Ectodermal cell (in vitro differentiated cells): ENCODE measurements around the gene PGM5.

Experiments used
- H3K27ac ChIP-seq: 2 replicates; pipeline ENCODE4 v1.7.0; 2013; ENCODE audit warnings: mild to moderate bottlenecking, low read depth, low read length; ENCODE audit not compliant: insufficient read depth, poor library complexity, severe bottlenecking
- H3K27me3 ChIP-seq: 2 replicates; pipeline ENCODE4 v1.7.0; 2013; ENCODE audit warnings: mild to moderate bottlenecking, low read length; ENCODE audit not compliant: insufficient read depth, control insufficient read depth, poor library complexity, severe bottlenecking
- H3K36me3 ChIP-seq: one replicate; pipeline ENCODE4 v1.7.0; 2013; ENCODE audit warnings: low read length; ENCODE audit not compliant: control insufficient read depth, insufficient read depth
- H3K4me1 ChIP-seq: one replicate; pipeline ENCODE4 v1.7.0; 2013; ENCODE audit warnings: low read length; ENCODE audit not compliant: control insufficient read depth, insufficient read depth
- H3K4me3 ChIP-seq: 2 replicates; pipeline ENCODE4 v1.7.0; 2013; ENCODE audit warnings: low read depth, low read length, control low read depth; ENCODE audit not compliant: insufficient read depth
- H3K9me3 ChIP-seq: 2 replicates; pipeline ENCODE4 v1.7.0; 2013; ENCODE audit warnings: mild to moderate bottlenecking, low read length, moderate library complexity; ENCODE audit not compliant: control insufficient read depth
- WGBS, 2 experiments: methylation state at CpG; one replicate each; pipeline ENCODE4 v1.1.7; 2013; ENCODE audit warnings: missing lambda C conversion rate in 2 of 2; 5-methylcytosine and 5-hydroxymethylcytosine counted together

PGM5 gene

DNA sequence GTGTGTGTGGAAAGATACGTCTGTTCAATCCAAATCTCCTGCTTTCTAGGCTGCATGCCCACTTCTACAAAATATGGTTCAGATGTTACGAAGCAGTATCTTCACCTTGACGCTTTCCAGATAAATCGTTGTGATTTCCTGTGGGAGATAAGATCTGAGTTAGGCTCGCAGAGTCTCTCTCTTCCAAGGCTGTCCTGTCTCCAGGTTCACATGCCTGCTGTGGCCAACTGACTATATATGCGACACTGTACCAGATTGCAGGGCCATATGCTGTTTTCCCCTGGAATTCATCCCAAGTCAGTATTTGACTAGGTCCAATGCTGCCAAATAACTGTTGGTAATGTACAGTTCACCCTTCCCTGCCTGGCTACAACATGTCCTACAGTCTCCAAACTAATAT, 136.4 kb downstream of the PGM5 start:
- Histone ChIP-seq H3K9me3 (no peaks in the 10 kb centered on the region), H3K27ac (no peak overlapping the region), H3K36me3 (no peaks in the 10 kb centered on the region), H3K4me1 (no peaks in the 10 kb centered on the region), H3K27me3 (peaks cover 76% of the 10 kb centered on the region), H3K4me3 (no peak overlapping the region)
- 82 to 90% methylated on average over 6 of the region's 6 CpGs for WGBS, 2 experiments

DNA sequence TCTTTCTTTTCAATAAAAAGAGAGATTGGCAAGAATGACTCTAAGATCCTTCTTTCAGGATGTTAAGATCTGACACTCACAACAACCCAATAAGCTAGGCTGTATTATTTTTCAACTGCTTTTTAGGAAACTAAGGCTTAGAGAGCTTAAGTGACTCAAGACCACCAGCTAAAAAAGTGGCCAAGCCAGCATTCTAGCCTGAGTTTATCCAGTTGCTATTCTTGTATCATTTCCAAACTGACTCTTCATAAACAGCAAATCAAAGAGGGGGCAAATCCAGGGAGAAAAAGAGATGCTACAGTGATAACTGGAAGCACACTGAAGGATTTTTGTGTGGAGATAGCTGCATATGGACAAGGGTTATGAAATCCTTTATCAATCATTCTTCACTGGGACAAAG, 137.1 kb downstream of the PGM5 start:
- H3K27ac ChIP-seq, result no peak overlapping the region
- peaks cover 81% of the 10 kb centered on the region for H3K27me3 ChIP-seq
- no peaks in the 10 kb centered on the region for H3K4me1 ChIP-seq
- no peaks in the 10 kb centered on the region for H3K36me3 ChIP-seq
- H3K4me3 ChIP-seq, result no peak overlapping the region
- no peaks in the 10 kb centered on the region for H3K9me3 ChIP-seq

DNA sequence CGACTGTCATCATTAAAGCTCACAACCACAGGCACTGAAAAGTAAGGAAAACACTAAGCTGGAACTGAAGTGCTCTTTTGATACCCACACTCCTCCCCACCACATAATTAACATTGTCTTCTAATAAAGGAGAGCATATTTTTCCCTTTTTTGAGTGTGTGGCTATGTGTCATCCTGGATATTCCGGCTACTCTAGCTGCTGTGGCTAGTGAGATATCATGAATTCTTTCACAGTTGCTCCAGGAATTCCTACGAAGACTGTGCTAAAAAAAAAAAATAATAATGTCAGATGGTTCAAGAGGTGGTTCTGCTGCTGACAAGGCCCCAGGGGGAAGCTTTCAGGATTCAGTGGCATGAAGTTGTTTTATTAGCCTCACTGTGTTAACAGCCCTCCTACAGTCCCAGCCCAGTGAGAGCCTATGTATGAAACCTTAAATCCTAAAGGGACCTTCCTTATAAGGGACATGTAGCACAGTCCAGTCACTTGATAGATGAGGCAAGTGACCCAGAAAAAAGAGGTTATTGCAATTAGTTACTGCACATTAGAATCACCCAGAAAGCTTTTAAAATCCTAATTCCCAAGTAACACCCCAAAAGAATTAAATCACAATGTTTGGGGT, 137.7 kb downstream of the PGM5 start:
- H3K27ac ChIP-seq, result no peak overlapping the region
- H3K9me3 ChIP-seq, result no peaks in the 10 kb centered on the region
- no peaks in the 10 kb centered on the region for H3K36me3 ChIP-seq
- no peak overlapping the region for H3K4me3 ChIP-seq
- WGBS, 2 experiments, result 68 to 80% methylated on average over 3 of the region's 3 CpGs
- no peaks in the 10 kb centered on the region for H3K4me1 ChIP-seq
- peaks cover 86% of the 10 kb centered on the region for H3K27me3 ChIP-seq

DNA sequence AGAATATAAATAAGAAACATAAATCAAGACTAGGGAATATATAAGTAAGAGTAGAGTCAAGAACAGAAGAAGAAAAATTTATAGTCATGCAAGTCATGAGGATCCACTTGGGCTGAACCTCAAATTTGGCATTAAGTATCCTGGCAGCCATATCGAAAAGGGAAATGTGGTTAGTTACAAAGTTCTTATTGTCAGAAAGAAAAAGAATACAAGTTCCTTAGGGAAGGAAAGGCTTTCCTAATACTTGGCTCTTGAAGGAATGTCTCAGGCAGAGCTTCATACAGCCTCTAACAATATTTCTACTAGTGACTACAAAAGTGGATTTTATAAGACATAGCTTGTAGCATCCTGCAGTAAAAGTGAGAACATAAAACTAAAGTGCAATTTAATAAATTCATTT, 138.8 kb downstream of the PGM5 start:
- no peak overlapping the region for H3K4me3 ChIP-seq
- WGBS, 2 experiments, result 78 to 100% methylated on average over 1 of the region's 1 CpG
- H3K27ac ChIP-seq, result no peak overlapping the region
- no peaks in the 10 kb centered on the region for H3K36me3 ChIP-seq
- H3K9me3 ChIP-seq, result no peaks in the 10 kb centered on the region
- H3K27me3 ChIP-seq, result peaks cover 98% of the 10 kb centered on the region
- no peaks in the 10 kb centered on the region for H3K4me1 ChIP-seq

DNA sequence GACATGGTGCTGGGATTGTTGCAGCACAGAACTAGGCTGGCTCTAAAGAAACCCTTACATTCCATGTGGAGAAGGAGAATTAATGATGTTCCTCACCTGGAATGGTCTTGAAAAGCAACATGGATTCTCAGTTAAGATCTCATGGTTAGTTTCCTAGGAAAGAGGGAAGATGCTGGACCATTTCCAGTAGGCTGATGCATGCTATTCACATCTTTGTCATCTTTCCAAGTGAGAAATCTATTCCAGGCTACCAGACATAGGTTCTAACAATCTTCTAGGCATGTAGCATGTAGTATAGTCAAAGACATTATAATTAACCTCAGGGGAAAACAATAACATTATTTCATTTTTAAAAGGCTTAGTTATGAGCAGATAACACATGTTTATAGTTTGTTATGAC, 139.9 kb downstream of the PGM5 start:
- Histone ChIP-seq H3K4me3 (no peak overlapping the region), H3K36me3 (no peaks in the 10 kb centered on the region), H3K27me3 (peaks cover 100% of the 10 kb centered on the region), H3K9me3 (no peaks in the 10 kb centered on the region), H3K4me1 (no peaks in the 10 kb centered on the region), H3K27ac (no peak overlapping the region)

DNA sequence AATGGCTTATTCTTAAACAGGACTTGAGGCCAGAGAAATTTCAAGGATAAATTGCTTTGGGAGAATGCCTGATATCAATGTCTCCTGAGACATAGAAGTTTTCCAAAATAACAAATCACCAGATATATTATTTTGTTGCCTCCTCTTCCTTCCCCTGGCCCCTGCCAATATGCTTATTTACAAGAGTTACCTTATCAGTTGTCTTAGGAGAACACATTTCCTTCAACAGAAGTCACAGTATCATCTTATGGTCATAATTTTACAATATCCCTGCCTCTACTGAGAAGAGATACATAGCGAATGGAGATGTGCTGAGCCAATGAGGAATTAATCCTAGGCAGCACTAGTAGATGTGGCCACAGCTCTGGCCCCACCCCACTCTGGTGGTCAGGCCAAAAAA, 141.2 kb downstream of the PGM5 start:
- H3K27ac ChIP-seq, result no peak overlapping the region
- H3K36me3 ChIP-seq, result no peaks in the 10 kb centered on the region
- 93 to 94% methylated on average over 1 of the region's 1 CpG for WGBS, 2 experiments
- H3K9me3 ChIP-seq, result no peaks in the 10 kb centered on the region
- H3K4me1 ChIP-seq, result no peaks in the 10 kb centered on the region
- H3K27me3 ChIP-seq, result peaks cover 100% of the 10 kb centered on the region
- no peak overlapping the region for H3K4me3 ChIP-seq

DNA sequence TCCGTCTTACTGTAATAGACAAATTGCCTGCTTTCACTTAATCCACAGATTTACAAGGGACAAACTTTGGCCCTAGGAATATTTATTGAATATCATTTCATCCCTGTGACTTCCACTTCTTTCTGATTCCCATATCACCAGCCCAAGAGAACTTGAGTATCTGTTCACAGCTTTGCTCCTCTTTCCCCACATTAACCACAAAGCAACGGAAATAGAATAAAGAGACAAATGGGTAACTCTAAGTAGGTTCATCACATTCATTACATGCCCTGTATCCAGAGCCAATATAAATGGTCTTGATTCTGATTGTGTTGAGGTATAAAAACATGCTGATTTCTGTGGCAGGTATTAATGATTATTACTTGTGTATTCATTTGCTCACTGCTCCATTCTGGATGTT, 142.4 kb downstream of the PGM5 start:
- Histone ChIP-seq H3K9me3 (no peaks in the 10 kb centered on the region), H3K27me3 (peaks cover 100% of the 10 kb centered on the region), H3K27ac (no peak overlapping the region), H3K36me3 (no peaks in the 10 kb centered on the region), H3K4me1 (no peaks in the 10 kb centered on the region), H3K4me3 (no peak overlapping the region)
- 70 to 76% methylated on average over 1 to 2 of the region's 2 CpGs for WGBS, 2 experiments

DNA sequence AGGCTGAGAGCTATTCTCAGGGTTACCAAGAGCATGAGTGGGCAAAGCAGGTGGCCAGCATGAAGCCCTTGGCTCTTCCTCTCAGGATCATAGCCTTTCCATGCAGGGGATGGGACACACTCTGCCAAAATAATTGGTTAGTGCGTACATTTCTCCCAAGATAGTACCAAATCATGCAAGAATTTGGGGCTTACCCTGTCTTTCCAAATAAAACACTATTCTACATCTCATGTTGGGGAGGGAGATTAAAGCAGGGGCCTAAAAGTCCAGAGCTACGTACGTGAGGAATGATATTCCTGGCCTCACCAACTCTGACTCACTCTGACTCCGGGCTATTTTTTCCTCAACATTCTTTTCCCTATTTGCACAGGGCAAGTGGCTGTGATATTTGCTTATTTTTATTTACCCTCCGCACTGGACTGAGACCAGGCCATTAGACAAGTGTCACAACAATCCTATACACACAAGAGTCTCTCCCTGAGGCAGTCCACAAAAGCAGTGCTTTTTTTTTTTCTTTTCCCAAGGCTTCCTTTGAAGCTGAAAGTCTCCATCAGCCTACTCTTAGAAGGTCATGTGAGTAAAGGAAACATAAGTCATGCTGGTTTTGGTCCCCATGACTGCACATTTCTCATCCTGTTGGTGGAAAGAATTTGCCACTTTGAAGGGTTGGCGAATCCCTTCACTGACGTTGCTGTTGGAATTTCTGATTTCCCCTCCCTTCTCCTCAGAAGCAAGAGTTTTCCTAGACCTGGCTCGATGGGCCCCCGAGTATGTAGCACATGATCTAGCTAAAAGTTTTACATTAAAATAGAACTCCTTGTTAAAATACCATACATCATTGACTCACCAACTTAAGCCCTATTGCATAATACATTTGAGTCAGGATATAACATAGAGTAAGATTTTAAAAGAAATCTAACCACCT, 144.3 kb downstream of the PGM5 start:
- no peak overlapping the region for H3K27ac ChIP-seq
- H3K27me3 ChIP-seq, result peaks cover 100% of the 10 kb centered on the region
- WGBS, 2 experiments, result 81% methylated on average over 9 of the region's 9 CpGs

DNA sequence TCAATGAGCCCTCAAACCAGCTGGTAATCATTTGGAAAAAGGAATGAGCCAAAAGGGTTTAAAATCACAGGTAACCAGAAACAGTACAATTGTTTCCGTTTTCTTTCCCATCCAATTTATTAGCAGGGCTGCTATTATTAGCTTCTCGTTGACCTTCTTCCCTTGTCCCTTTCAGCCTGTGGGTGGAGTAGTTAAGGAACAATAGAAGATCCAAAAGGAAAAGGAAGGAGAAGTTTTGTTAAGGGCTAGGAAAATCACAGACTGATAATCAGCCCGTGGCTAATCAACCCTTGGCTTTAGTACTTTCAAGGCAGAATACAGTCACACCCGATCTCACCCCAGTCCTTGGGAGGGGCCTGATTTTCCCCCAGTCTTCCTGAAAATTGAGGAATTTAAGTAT, 145.9 kb downstream of the PGM5 start:
- WGBS, 2 experiments, result 49 to 55% methylated on average over 4 of the region's 4 CpGs
- no peaks in the 10 kb centered on the region for H3K36me3 ChIP-seq
- H3K9me3 ChIP-seq, result no peaks in the 10 kb centered on the region
- H3K4me3 ChIP-seq, result no peak overlapping the region
- H3K4me1 ChIP-seq, result no peaks in the 10 kb centered on the region
- no peak overlapping the region for H3K27ac ChIP-seq
- peaks cover 100% of the 10 kb centered on the region for H3K27me3 ChIP-seq

More for the DNA sequence above, 144.3 kb downstream of the PGM5 start:
- Histone ChIP-seq H3K36me3 (no peaks in the 10 kb centered on the region), H3K4me1 (no peaks in the 10 kb centered on the region), H3K4me3 (no peak overlapping the region), H3K9me3 (no peaks in the 10 kb centered on the region)

DNA sequence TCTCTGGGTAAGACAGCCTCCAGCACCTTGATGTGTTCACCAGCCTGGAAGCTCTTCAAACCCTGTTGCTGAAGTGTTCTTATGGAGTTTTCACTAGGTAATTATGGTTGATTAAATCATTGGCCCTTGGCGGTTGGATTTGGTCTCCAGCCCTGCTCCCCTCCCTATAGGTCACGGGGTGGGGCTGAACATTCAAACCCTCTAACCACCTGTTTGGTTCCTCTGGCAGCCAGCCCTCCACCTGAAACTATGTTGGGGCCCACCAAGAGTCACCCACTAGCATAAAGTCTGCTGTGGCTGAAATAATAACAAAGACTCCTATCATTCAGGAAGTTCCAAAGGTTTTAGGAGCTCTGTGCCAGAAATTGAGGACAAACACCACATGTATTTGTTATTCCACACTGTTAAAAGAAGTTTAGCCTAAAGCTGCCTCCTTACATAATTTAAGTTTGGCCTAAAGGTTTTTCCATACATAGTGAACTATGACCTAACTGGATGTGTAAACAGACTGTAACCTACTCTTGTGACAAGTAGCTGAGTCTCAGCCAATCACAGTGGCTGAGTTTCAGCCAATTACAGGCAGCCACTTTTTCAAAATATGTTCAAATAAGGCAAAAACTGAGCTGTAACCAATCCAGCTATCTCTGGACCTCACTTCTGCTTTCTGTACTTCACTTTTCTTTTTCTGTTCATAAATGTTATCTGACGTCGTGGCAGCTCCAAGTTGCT, 149.4 kb downstream of the PGM5 start:
- WGBS, 2 experiments, result 79 to 87% methylated on average over 4 of the region's 4 CpGs
- no peaks in the 10 kb centered on the region for H3K36me3 ChIP-seq
- peaks cover 94% of the 10 kb centered on the region for H3K27me3 ChIP-seq
- H3K4me3 ChIP-seq, result no peak overlapping the region
- no peaks in the 10 kb centered on the region for H3K9me3 ChIP-seq
- no peak overlapping the region for H3K27ac ChIP-seq
- H3K4me1 ChIP-seq, result peaks cover 4% of the 10 kb centered on the region
